IPS DF 4.7 (cell line): ENCODE results near the gene FCHO1.
"Not testable (repeated sequence)": the region's sequence is repeated elsewhere in the genome, so short reads cannot be mapped to it uniquely, and the experiment has no call there.

Source experiments
- DNase-seq: peaks from one replicate; pipeline ENCODE4 v3.0.0-alpha.2; 2013; ENCODE audit warnings: low spot score; ENCODE audit errors: extremely low read depth

The FCHO1 gene

GRCh38 chr19:17764348-17764747 lies 13.1 kb downstream of the FCHO1 start:
- no peak for DNase-seq

- no peak for DNase-seq
Measured at GRCh38 chr19:17765069-17765618, 13.9 kb downstream of the FCHO1 start.

- no peak for DNase-seq
Measured at GRCh38 chr19:17766543-17767131, 15.4 kb downstream of the FCHO1 start.

GRCh38 chr19:17767559-17767958 lies 16.3 kb downstream of the FCHO1 start:
- DNase-seq, result no peak

GRCh38 chr19:17770613-17771012 lies 19.3 kb downstream of the FCHO1 start:
- no peak for DNase-seq

- no peak for DNase-seq
Measured at GRCh38 chr19:17772172-17772571, 20.9 kb downstream of the FCHO1 start.

- no peak for DNase-seq
Measured at GRCh38 chr19:17775245-17775927, 24.1 kb downstream of the FCHO1 start.

GRCh38 chr19:17775991-17776803 lies 24.9 kb downstream of the FCHO1 start:
- no peak for DNase-seq

- DNase-seq, result not testable (repeated sequence)
Measured at GRCh38 chr19:17777840-17778239, 26.6 kb downstream of the FCHO1 start.

- DNase-seq, result no peak
Measured at GRCh38 chr19:17778251-17778967, 27.1 kb downstream of the FCHO1 start.

- DNase-seq, result no peak
Measured at GRCh38 chr19:17778968-17779929, 28.0 kb downstream of the FCHO1 start.

- no peak for DNase-seq
Measured at GRCh38 chr19:17780781-17781180, 29.5 kb downstream of the FCHO1 start.

GRCh38 chr19:17783721-17784120 lies 32.4 kb downstream of the FCHO1 start:
- not testable (repeated sequence) for DNase-seq

- DNase-seq, result no peak
Measured at GRCh38 chr19:17784201-17785008, 33.1 kb downstream of the FCHO1 start.

GRCh38 chr19:17787274-17787913 lies 36.1 kb downstream of the FCHO1 start:
- DNase-seq, result no peak

- no peak for DNase-seq
Measured at GRCh38 chr19:17788632-17789031, 37.4 kb downstream of the FCHO1 start.

GRCh38 chr19:17790059-17790780 lies 38.9 kb downstream of the FCHO1 start:
- DNase-seq, result no peak

- DNase-seq, result no peak
Measured at GRCh38 chr19:17794412-17794730, 43.1 kb downstream of the FCHO1 start.
